Measurements from ENCODE around the gene SLC30A3. TPM values are rescaled to one million over a fixed set of nuclear protein-coding genes. Genes with fewer than 3 reads are reported as not detected.

The SLC30A3 gene
- polyA plus RNA-seq, 1 donor = 0.85 TPM

DNA sequence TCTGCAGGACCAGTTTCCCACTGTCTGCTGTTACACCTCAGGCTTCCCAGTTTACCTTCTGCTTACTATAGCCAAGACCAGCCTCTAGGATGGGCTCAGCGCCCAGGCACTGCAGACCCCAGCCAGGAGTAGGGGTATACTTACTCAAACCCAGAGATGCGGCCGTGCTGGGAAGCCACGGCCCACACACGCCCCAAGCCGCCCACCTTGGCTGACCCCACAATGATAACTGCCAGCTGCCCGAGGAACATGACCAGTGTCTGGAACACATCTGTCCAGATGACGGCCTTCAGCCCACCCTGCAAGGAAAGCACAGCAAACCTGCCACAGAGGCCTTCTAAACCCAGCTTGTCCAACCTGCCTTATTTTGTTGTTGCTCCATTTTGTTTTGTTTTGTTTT lies 57.6 kb downstream of the SLC30A3 start:
- no peak for DNase-seq (ENCODE audit: low read depth)

DNA sequence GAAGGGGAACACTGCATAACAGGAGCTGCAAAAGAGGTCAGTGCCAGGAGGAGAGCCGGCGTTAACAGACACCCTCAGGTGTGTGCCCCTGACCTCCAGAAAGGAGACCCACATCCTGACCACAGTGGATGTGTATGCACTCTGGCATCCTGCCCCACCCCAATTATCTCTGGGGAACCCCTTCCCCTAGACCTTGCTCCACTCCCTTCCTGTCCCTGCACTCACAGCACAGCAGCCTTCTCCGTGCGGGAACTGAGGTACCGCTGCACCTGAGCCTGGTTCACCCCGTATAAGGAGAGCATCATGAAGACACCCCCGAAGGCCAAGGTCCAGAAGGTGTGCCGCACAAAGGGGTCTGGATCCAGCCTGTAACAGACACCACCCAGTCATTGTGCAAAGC lies 58.3 kb downstream of the SLC30A3 start:
- DNase-seq (ENCODE audit: low read depth) = no peak

- DNase-seq (ENCODE audit: low read depth) = no peak
Observed at GRCh38 chr2:27203741-27204140, 59.1 kb downstream of the SLC30A3 start.

Other genes with a start within 250 kb of the SLC30A3 start
- gene TMEM214, start 230.1 kb downstream of the SLC30A3 start, polyA plus RNA-seq (ENCODE audit: insufficient read length) = 68.0 TPM
- gene AGBL5, start 211.4 kb downstream of the SLC30A3 start, polyA plus RNA-seq (ENCODE audit: insufficient read length) = 17.2 TPM
- gene OST4, start 191.4 kb downstream of the SLC30A3 start, polyA plus RNA-seq (ENCODE audit: insufficient read length) = 228 TPM
- 61.4 TPM for gene EMILIN1, start 184.4 kb downstream of the SLC30A3 start, polyA plus RNA-seq (ENCODE audit: insufficient read length)
- gene KHK, start 176.3 kb downstream of the SLC30A3 start, polyA plus RNA-seq (ENCODE audit: insufficient read length) = 1.9 TPM
- 1.0 TPM for gene CGREF1, start 143.9 kb downstream of the SLC30A3 start, polyA plus RNA-seq (ENCODE audit: insufficient read length)
- 0.49 TPM for gene ABHD1, start 139.2 kb downstream of the SLC30A3 start, polyA plus RNA-seq (ENCODE audit: insufficient read length)
- 35.4 TPM for gene PREB, start 128.4 kb downstream of the SLC30A3 start, polyA plus RNA-seq (ENCODE audit: insufficient read length)
- not detected for gene PRR30, start 123.6 kb downstream of the SLC30A3 start, polyA plus RNA-seq (ENCODE audit: insufficient read length)
- 0.49 TPM for gene TCF23, start 114.0 kb downstream of the SLC30A3 start, polyA plus RNA-seq (ENCODE audit: insufficient read length)
- 85.3 TPM for gene ATRAID, start 51.0 kb downstream of the SLC30A3 start, polyA plus RNA-seq (ENCODE audit: insufficient read length)
- 19.3 TPM for gene SLC5A6, start 50.8 kb downstream of the SLC30A3 start, polyA plus RNA-seq (ENCODE audit: insufficient read length)
- 26.9 TPM for gene CAD, start 45.7 kb downstream of the SLC30A3 start, polyA plus RNA-seq (ENCODE audit: insufficient read length)
- gene DNAJC5G, start 12.4 kb upstream of the SLC30A3 start, polyA plus RNA-seq (ENCODE audit: insufficient read length) = 0.24 TPM
- gene TRIM54, start 19.4 kb upstream of the SLC30A3 start, polyA plus RNA-seq (ENCODE audit: insufficient read length) = 105 TPM
- 1.9 TPM for gene UCN, start 45.4 kb upstream of the SLC30A3 start, polyA plus RNA-seq (ENCODE audit: insufficient read length)
- 44.9 TPM for gene MPV17, start 60.0 kb upstream of the SLC30A3 start, polyA plus RNA-seq (ENCODE audit: insufficient read length)
- gene GTF3C2, start 93.7 kb upstream of the SLC30A3 start, polyA plus RNA-seq (ENCODE audit: insufficient read length) = 27.0 TPM
- 32.7 TPM for gene EIF2B4, start 107.3 kb upstream of the SLC30A3 start, polyA plus RNA-seq (ENCODE audit: insufficient read length)
- 71.2 TPM for gene SNX17, start 107.6 kb upstream of the SLC30A3 start, polyA plus RNA-seq (ENCODE audit: insufficient read length)
- gene ZNF513, start 117.7 kb upstream of the SLC30A3 start, polyA plus RNA-seq (ENCODE audit: insufficient read length) = 14.2 TPM
- gene PPM1G, start 146.5 kb upstream of the SLC30A3 start, polyA plus RNA-seq (ENCODE audit: insufficient read length) = 53.7 TPM
- gene NRBP1, start 165.6 kb upstream of the SLC30A3 start, polyA plus RNA-seq (ENCODE audit: insufficient read length) = 118 TPM
- gene KRTCAP3, start 179.3 kb upstream of the SLC30A3 start, polyA plus RNA-seq (ENCODE audit: insufficient read length) = 1.8 TPM
- gene IFT172, start 226.7 kb upstream of the SLC30A3 start, polyA plus RNA-seq (ENCODE audit: insufficient read length) = 22.5 TPM
- 7.5 TPM for gene FNDC4, start 232.2 kb upstream of the SLC30A3 start, polyA plus RNA-seq (ENCODE audit: insufficient read length)
- gene GCKR, start 233.8 kb upstream of the SLC30A3 start, polyA plus RNA-seq (ENCODE audit: insufficient read length) = not detected

Measured in forelimb muscle (tissue), 1 donor.